Measurements from ENCODE around the gene DCBLD2.

Gene DCBLD2, protein sequence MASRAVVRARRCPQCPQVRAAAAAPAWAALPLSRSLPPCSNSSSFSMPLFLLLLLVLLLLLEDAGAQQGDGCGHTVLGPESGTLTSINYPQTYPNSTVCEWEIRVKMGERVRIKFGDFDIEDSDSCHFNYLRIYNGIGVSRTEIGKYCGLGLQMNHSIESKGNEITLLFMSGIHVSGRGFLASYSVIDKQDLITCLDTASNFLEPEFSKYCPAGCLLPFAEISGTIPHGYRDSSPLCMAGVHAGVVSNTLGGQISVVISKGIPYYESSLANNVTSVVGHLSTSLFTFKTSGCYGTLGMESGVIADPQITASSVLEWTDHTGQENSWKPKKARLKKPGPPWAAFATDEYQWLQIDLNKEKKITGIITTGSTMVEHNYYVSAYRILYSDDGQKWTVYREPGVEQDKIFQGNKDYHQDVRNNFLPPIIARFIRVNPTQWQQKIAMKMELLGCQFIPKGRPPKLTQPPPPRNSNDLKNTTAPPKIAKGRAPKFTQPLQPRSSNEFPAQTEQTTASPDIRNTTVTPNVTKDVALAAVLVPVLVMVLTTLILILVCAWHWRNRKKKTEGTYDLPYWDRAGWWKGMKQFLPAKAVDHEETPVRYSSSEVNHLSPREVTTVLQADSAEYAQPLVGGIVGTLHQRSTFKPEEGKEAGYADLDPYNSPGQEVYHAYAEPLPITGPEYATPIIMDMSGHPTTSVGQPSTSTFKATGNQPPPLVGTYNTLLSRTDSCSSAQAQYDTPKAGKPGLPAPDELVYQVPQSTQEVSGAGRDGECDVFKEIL

DNA sequence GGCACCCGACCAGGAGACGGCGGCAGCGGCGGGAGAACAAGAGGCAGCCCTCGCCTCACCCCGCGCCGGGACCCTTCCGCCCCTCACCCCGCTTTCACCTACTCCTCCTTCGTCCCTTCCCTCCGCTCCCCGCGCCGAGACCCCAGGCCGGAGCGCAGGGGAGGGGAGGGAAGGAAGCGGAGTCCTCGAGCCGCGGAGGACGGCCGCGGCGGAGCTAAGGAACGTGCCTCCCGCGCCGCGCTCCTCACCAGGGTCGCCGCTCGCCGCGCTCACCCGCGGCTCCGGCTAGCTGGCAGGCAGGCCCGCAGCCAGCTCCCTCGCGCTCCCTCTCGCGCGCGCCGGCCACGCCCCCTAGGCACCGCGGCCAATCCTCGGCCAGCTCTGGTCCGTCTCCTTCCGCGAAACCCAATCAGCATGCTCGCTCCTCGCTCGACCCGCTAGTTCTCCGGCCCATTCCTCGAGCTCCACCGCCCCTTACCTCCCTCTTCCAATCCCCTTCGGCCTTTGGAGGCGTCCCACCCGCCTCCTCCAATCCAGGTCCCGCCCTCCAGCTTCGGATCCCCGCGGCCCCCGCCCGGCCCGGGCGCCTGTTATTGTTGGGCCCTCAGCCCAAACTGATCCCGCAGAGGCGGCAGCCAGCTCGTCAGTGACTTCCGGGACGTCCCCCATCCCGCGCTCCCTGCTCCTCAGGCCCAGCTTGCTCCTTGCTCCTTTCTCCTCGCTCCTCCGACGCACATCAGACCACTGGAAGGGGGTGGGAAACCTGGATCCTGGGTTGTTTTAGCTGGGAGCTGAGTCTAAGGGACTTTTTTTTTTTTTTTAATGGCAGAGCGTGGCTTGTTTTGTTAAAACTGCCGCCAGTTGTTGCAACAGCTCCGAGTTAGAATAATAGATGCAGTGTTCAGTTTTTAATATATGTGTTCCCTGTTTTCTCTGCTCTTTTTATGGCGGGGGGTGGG, at the start of gene DCBLD2:
Gene DCBLD2, minus strand, starts transcription at position 304 of the 959 bp plus-strand sequence. CDS start 369 bp downstream, outside the sequence.
- DNase-seq (ENCODE audit: low read depth): peak; percentile 87

DNA sequence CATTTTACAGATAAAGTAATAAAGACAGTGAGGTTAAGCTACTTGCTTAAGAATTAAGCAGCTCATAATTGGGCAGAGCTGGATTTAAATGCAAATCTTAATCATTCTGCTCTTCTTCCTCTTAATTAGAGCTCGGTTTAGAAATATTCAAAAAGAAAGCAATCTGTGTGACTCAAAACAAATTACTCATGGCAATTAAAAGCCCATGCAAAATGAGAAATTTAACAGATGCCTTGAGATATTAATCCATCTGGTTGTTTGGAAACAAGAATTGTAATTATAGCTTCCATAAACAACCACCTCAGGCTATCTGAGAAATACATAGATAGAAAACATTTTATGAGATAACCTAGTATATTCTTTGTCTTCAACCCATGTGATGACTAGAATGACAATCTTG, 44.2 kb upstream of the DCBLD2 start:
- no peak for DNase-seq (ENCODE audit: low read depth)

GRCh38 chr3:98945101-98945524, 43.6 kb upstream of the DCBLD2 start:
- DNase-seq (ENCODE audit: low read depth): no peak

DNA sequence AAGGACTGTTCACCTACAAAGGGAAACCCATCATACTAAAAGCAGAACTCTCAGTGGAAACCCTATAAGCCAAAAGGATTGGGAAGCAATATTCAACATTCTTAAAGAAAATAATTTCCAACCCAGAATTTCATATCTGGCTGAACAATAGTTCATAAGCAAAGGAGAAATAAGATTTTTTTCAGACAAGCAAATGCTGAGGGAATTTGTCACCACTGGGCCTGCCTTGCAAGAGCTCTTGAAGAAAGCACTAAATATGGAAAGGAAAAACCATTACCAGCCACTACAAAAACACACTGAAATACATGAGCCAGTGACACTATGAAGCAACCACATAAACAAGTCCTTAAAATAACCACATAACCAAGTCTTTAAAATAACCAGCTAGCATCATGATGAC, 28.9 kb upstream of the DCBLD2 start:
- no peak for DNase-seq (ENCODE audit: low read depth)

DNA sequence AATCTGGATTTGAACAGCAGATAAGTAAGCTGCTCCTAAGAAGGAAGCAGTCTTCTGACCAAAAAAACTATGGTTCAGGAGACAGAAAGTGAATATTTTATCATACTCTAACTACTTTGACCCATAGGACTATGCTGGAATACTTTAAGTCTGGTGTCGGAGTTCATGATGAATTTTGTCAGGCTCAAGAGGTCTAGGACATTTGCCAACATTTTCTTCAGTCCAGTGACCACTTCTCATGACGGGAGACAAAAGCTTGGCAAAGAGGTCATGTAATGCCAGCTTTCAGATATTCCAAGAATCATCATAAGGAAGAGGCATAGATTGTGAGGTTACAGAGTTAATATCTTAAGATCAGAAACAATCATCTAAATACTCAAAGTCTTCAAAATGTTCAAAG, 20.5 kb upstream of the DCBLD2 start:
- no peak for DNase-seq (ENCODE audit: low read depth)

DNA sequence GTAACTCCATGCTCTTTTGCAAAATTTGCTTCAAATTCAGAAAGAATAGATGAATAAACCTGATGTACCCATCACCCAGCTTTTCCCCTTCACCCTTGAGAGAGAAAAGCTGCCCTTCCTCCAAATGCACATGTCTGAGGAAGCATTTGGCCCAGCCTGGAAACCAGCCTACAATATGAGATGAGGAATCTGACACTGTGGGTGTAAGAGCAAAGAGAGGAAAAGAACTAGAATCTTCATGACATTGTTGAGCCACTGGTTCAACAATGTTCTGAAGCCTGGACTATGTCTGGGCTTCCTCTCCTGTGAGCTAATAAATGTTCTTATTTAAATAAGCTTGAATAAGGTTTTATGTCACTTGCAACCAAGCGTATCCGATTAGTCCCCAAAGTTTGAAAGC, 18.7 kb upstream of the DCBLD2 start:
- DNase-seq (ENCODE audit: low read depth): no peak

DNA sequence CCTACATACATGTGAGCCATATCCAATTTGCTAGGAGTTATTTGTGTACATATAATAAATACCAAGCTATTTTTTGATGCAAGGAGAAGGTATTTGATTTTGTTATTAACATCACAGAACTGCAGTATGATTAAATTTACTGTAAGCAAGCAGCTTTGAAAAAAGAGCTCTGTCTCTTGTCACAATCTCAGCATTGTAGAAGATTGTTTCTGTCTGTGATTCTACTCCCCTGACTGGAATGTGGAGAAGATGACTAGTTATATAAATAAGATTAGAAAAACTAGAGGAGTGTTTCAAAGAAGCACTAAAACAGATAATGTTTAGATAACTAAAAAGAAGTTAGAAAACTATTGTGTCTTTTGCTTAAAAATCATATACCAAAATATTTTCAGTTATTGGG, 17.1 kb upstream of the DCBLD2 start:
- no peak for DNase-seq (ENCODE audit: low read depth)

- no peak for DNase-seq (ENCODE audit: low read depth)
Measured at GRCh38 chr3:98917608-98918007, 16.1 kb upstream of the DCBLD2 start.

DNA sequence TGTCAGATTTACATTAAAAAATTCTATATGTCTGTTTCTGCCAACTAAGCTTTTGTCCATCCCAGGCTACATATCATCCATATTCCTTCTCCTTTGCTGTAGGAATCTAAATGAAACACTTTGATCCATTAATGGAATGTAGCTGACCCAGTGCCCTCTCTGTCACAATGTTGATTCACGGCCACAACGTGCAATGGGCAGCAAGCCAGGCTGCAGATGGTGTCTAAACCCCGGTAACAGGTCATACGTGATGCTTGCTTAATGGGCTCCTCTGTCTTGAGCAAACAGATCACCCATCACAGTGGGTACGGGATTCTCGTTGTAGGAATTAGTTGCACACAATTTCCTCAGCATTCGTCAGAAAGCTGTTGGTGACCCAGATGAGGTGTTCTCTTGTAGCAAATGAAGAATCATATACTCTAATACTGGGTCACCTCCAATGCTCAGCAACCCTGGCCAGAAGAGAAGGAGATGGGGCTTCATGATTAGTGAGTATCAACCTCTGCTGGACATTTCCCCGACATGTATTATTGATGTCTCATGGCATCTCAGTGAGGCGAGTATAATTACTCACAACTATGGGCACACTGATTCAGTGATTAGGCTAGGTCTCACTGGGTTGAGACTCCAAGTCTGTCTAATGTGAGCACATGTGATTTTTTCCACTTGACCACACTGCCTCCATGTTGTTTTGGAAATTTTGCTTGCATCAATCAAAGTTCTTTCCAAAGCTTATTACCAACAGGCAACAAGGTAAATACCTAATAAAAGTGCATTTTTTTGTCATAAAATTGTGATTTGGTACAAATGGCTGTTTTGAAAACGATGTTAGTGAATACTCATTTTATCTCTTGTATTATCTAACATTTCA, 12.9 kb upstream of the DCBLD2 start:
- DNase-seq (ENCODE audit: low read depth): no peak

DNA sequence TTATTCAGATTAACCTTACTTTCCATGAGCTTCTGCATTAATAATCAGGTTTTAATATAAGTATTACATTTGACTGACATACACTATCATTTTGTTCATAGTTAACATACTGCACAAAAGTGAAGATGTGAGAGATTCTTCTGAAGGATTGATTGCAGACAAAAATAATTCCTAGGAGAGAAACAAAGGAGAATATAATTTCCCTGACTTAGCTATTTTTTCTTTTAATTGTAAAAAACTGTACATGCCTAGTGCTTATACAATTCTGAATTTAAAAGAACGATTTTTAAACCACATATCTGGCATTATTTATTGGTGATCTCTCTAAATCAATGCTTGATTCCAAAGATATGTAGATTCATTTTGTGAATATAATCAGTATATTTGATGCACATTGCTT, 11.0 kb upstream of the DCBLD2 start:
- DNase-seq (ENCODE audit: low read depth): no peak

GRCh38 chr3:98906230-98906629, 4.7 kb upstream of the DCBLD2 start:
- no peak for DNase-seq (ENCODE audit: low read depth)

DNA sequence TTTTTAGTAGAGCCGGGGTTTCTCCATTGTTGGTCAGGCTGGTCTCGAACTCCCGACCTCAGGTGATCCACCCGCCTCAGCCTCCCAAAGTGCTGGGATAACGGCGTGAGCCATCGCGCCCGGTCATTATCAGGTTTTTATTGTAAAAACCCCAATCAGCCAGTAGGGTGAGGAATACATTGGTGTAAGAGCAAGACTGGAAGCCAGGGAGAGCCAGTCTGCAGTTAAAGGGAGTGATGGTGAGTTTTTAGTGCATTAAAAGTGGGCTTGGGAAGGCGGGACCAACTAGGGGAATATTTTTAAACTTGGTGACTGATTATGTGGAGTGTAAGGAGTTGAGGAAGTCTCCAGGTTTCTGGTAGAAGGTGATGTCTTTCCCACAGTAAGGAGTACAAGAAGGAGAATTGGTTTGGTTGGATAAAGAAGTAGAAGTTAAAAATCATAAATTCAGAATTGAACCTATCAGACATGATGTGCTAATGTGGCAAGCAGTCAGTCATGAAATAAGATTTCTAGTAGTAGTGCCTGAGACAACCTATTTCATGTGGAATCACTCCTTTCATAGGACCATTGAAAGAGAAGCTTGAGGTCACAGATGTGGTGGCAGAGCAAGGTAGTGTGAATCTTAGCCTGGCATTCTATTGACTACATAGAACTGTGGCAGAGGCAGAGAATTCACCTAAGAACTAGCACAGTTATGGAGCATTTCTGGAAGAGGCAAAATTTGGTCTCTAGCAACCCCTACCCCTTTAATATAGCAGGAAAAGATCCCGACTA, 2.4 kb upstream of the DCBLD2 start:
- no peak for DNase-seq (ENCODE audit: low read depth)

GRCh38 chr3:98903099-98903498, 1.6 kb upstream of the DCBLD2 start:
- DNase-seq (ENCODE audit: low read depth): no peak

- no peak for DNase-seq (ENCODE audit: low read depth)
Measured at GRCh38 chr3:98902351-98902740, 851 bp upstream of the DCBLD2 start.

- no peak for DNase-seq (ENCODE audit: low read depth)
Measured at GRCh38 chr3:98901119-98901391, 440 bp downstream of the DCBLD2 start.

- peak; percentile 0 for DNase-seq (ENCODE audit: low read depth)
Measured at GRCh38 chr3:98900265-98901118, 1.0 kb downstream of the DCBLD2 start.

DNA sequence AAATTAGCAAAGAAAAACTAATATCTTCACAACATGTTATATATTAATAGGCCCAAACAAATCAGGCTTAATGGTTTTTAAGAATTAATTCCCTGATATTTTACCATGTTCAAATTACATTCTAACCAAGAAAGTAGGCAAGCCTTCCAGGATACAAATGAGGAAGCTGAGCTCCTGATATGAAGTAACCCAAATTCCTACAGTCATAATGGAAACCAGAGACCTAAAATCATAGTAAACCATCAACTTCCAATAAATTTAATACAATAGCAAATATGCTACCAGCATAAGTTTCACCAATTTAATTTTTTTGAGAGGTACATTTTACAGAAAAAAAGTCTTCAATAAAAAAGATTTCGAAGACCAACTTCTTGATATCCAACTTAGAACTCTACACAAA, 3.8 kb downstream of the DCBLD2 start:
- DNase-seq (ENCODE audit: low read depth): no peak

- no peak for DNase-seq (ENCODE audit: low read depth)
Measured at GRCh38 chr3:98894791-98895576, 6.5 kb downstream of the DCBLD2 start.

GRCh38 chr3:98893740-98894139, 7.8 kb downstream of the DCBLD2 start:
- no peak for DNase-seq (ENCODE audit: low read depth)

Data from stimulated activated CD8-positive, alpha-beta memory T cell treated with anti-CD3 and anti-CD28 coated beads, Interleukin-4, amount 100 ng/mL, for 24 hours (primary cell).